DOHH2 (cell line): ENCODE data around the gene SLC8A1.

Experiments used
- H3F3A ChIP-seq: fragments of 200-600 bp; sonication (generic), shearing (Covaris generic); 2 replicates; pipeline ENCODE4 v1.6.0; 2016; ENCODE audit warnings: antibody characterized with exemption, mild to moderate bottlenecking; ENCODE audit not compliant: control insufficient read depth, insufficient read depth
- H3K27ac ChIP-seq: fragments of 200-600 bp; sonication (generic); 2 replicates; pipeline ENCODE4 v1.5.1; 2014; ENCODE audit warnings: low read depth, mild to moderate bottlenecking, low read length, moderate library complexity
- H3K27me3 ChIP-seq: fragments of 200-600 bp; sonication (generic); 2 replicates; pipeline ENCODE4 v1.6.1; 2014; ENCODE audit warnings: mild to moderate bottlenecking, low read length, mixed read lengths; ENCODE audit not compliant: control insufficient read depth
- H3K36me3 ChIP-seq: fragments of 200-600 bp; sonication (generic); 2 replicates; pipeline ENCODE4 v1.6.1; 2014; ENCODE audit warnings: mild to moderate bottlenecking, low read length, moderate library complexity, mixed read lengths; ENCODE audit not compliant: control insufficient read depth
- H3K4me1 ChIP-seq: fragments of 200-600 bp; sonication (generic); 2 replicates; pipeline ENCODE4 v1.6.1; 2014; ENCODE audit warnings: mild to moderate bottlenecking, low read length, mixed read lengths; ENCODE audit not compliant: control insufficient read depth
- H3K4me2 ChIP-seq: fragments of 200-600 bp; sonication (generic); 2 replicates; pipeline ENCODE4 v1.6.0; 2014; ENCODE audit warnings: mild to moderate bottlenecking, low read length, moderate library complexity
- H3K4me3 ChIP-seq: fragments of 200-600 bp; sonication (generic); 2 replicates; pipeline ENCODE4 v1.5.1; 2014; ENCODE audit warnings: mild to moderate bottlenecking, low read length, mixed read lengths
- H3K79me2 ChIP-seq: fragments of 200-600 bp; sonication (generic); 2 replicates; pipeline ENCODE4 v1.6.1; 2014; ENCODE audit warnings: mild to moderate bottlenecking, low read length, mixed read lengths; ENCODE audit not compliant: control insufficient read depth
- H3K9me2 ChIP-seq: fragments of 200-600 bp; sonication (generic); replicated peaks from 2 replicates; pipeline ENCODE4 v1.6.1; 2014; ENCODE audit warnings: mild to moderate bottlenecking, low read length, mixed read lengths; ENCODE audit not compliant: control insufficient read depth
- H3K9me3 ChIP-seq: fragments of 200-600 bp; sonication (generic); 2 replicates; pipeline ENCODE4 v1.6.1; 2014; ENCODE audit warnings: antibody characterized with exemption, low read length, mixed read lengths; ENCODE audit not compliant: control insufficient read depth, insufficient read depth
- H4K20me1 ChIP-seq: fragments of 200-600 bp; sonication (generic); 2 replicates; pipeline ENCODE4 v1.6.0; 2014; ENCODE audit warnings: low read depth, mild to moderate bottlenecking, antibody characterized with exemption, low read length, moderate library complexity; ENCODE audit not compliant: control insufficient read depth, insufficient read depth
- CTCF ChIP-seq: fragments of 200-600 bp; sonication (generic); IDR thresholded peaks from one replicate; pipeline ENCODE4 v1.5.1; 2014; ENCODE audit warnings: antibody characterized with exemption, mild to moderate bottlenecking, low read depth, low read length; ENCODE audit not compliant: poor library complexity, severe bottlenecking
- EZH2phosphoT487 ChIP-seq: fragments of 200-600 bp; sonication (generic); IDR thresholded peaks from 2 replicates; pipeline ENCODE4 v1.6.1; 2017; ENCODE audit warnings: borderline replicate concordance, mild to moderate bottlenecking, antibody characterized with exemption, low read length, moderate library complexity, mixed read lengths

SLC8A1 gene

GRCh38 chr2:40266201-40266600, 185.7 kb downstream of the SLC8A1 start:
- H3K36me3 ChIP-seq, result peaks cover 13% of the 10 kb centered on the region
- TF ChIP-seq EZH2phosphoT487 (no peak), CTCF (no peak)

GRCh38 chr2:40265602-40266001, 186.3 kb downstream of the SLC8A1 start:
- peaks cover 13% of the 10 kb centered on the region for H3K36me3 ChIP-seq
- 0 out of 2 replicates have a peak, but pooled peaks cover 5% of the 10 kb centered on the region for H3F3A ChIP-seq
- H3K79me2 ChIP-seq, result peaks cover 19% of the 10 kb centered on the region
- H3K9me3 ChIP-seq, result peaks cover 4% of the 10 kb centered on the region; the same call in 1 of the 2 replicates
- H3K4me3 ChIP-seq, result no peak overlapping the region
- no peaks in the 10 kb centered on the region for H3K27me3 ChIP-seq
- no peak overlapping the region for H3K27ac ChIP-seq
- no peaks in the 10 kb centered on the region for H4K20me1 ChIP-seq
- H3K9me2 ChIP-seq, result no peaks in the 10 kb centered on the region; the same call in 1 of the 2 replicates
- H3K4me1 ChIP-seq, result peaks cover 32% of the 10 kb centered on the region
- TF ChIP-seq EZH2phosphoT487 (no peak), CTCF (no peak)
- H3K4me2 ChIP-seq, result no peak overlapping the region

More at GRCh38 chr2:40266201-40266600, 185.7 kb downstream of the SLC8A1 start:
- no peak overlapping the region for H3K4me3 ChIP-seq
- peaks cover 32% of the 10 kb centered on the region for H3K4me1 ChIP-seq
- peaks cover 23% of the 10 kb centered on the region for H3K79me2 ChIP-seq
- H3K9me2 ChIP-seq, result no peaks in the 10 kb centered on the region; the same call in 1 of the 2 replicates
- no peaks in the 10 kb centered on the region for H3K27me3 ChIP-seq
- 0 out of 2 replicates have a peak, but pooled peaks cover 2% of the 10 kb centered on the region for H3F3A ChIP-seq
- peaks cover 4% of the 10 kb centered on the region; the same call in 1 of the 2 replicates for H3K9me3 ChIP-seq
- no peaks in the 10 kb centered on the region for H4K20me1 ChIP-seq
- H3K27ac ChIP-seq, result no peak overlapping the region
- no peak overlapping the region for H3K4me2 ChIP-seq

GRCh38 chr2:40261042-40261441, 190.8 kb downstream of the SLC8A1 start:
- H3K4me2 ChIP-seq, result peak overlapping the region; percentile 61
- H3K79me2 ChIP-seq, result peaks cover 41% of the 10 kb centered on the region
- no peaks in the 10 kb centered on the region for H3K27me3 ChIP-seq
- peaks cover 13% of the 10 kb centered on the region for H3K36me3 ChIP-seq
- peaks cover 66% of the 10 kb centered on the region for H3K4me1 ChIP-seq
- no peaks in the 10 kb centered on the region for H4K20me1 ChIP-seq
- H3K4me3 ChIP-seq, result peak overlapping the region; percentile 43
- peaks cover 4% of the 10 kb centered on the region; the same call in 1 of the 2 replicates for H3K9me3 ChIP-seq
- H3K27ac ChIP-seq, result peak overlapping the region; percentile 59
- H3K9me2 ChIP-seq, result no peaks in the 10 kb centered on the region
- H3F3A ChIP-seq, result peaks cover 9% of the 10 kb centered on the region
- TF ChIP-seq EZH2phosphoT487 (no peak), CTCF (no peak)

GRCh38 chr2:40260437-40260836, 191.5 kb downstream of the SLC8A1 start:
- peak overlapping the region; percentile 61 for H3K4me2 ChIP-seq
- peak overlapping the region; percentile 43 for H3K4me3 ChIP-seq
- peaks cover 13% of the 10 kb centered on the region for H3K36me3 ChIP-seq
- peak overlapping the region; percentile 59 for H3K27ac ChIP-seq
- H4K20me1 ChIP-seq, result no peaks in the 10 kb centered on the region
- H3F3A ChIP-seq, result peaks cover 12% of the 10 kb centered on the region
- peaks cover 4% of the 10 kb centered on the region; the same call in 1 of the 2 replicates for H3K9me3 ChIP-seq
- no peak for TF ChIP-seq CTCF
- TF ChIP-seq EZH2phosphoT487, result no peak
- peaks cover 41% of the 10 kb centered on the region for H3K79me2 ChIP-seq
- no peaks in the 10 kb centered on the region for H3K9me2 ChIP-seq
- no peaks in the 10 kb centered on the region for H3K27me3 ChIP-seq
- peaks cover 67% of the 10 kb centered on the region for H3K4me1 ChIP-seq
